GOT3 (cell line): ENCODE data around the gene USP48.
"Not testable (repeated sequence)": the region's sequence is repeated elsewhere in the genome, so short reads cannot be mapped to it uniquely, and the experiment has no call there.

Source experiments
- DNase-seq: peaks from one replicate; lab custom pipeline; 2025; ENCODE audit warnings: mixed read lengths; lab: John Stamatoyannopoulos, UW

USP48 gene

GRCh38 chr1:21634806-21635535 is 148.0 kb downstream of the USP48 start:
- DNase-seq = no peak

- DNase-seq = no peak
Measured at GRCh38 chr1:21633992-21634805, 148.8 kb downstream of the USP48 start.

DNA sequence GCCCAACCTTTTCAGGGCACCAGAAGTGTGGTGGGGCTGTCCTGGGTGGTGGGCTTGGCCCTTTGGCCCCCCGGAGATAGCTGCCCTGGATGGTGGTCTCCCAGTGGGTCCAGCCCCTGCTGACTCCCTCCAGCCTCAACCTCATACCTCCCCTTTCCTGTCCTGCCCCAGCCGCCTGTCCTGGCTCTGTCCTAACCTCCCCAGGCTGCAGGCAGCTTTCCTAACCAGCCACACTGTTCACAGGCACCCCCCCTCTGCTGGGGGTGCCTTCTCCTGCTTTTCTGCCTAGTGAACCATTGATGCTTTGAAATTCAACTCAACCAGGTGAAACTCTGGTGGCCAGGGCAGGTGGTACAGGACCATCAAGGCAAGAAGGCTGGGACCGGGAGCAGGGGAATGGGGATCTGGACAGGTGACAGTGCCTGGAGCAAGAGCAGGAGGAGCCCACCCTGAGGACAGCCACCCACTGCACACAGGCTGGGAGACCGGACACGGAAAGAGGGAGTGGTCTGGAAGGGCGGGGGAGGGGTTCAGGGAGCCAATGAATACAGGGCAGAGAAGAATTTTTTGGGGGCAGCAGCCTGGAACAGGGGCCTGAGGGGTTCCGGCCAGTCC is 149.7 kb downstream of the USP48 start:
- DNase-seq = no peak

DNA sequence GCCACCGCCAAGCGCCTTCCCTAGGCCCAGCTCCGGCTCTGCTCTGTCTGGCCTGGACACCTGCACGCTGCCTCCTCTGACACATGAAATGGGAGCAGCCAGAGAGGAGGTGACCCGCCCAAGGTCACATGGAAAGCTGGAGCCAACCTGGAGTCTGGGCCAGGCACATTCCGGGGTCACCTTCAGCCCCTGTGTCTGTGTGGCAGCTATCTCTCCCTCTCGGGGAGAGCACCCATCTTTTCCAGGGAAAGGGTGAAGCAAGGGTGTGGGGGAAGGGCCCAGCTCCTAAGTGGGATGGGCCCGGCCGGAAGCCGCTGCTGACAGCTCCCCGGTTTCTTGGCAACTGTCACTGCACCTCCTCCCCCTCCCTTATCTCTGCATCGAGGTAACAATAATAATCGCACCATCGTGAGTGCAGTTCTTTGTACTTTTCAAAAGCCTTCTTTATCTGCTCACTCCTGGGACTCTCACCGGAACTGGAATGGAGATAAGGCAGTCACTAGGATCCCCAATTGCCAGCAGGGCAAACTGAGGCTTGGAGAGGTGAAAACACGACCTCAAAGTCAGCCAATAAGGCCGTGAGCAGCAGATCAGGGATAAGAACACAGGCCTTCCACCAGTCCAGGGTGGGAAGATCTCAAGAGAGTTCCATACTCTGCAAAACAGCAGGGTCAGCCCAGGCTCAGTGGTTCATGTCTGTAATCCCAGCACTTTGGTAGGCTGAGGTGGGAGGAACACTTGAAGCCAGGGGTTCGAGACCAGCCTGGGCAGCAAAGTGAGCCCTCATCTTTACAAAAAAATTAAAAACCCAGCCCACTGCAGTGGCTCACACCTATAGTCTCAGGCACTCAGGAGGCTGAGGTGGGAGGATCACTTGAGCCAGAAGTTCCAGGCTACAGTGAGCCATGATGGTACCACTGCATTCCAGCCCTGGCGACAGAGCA is 150.7 kb downstream of the USP48 start:
- no peak for DNase-seq

DNA sequence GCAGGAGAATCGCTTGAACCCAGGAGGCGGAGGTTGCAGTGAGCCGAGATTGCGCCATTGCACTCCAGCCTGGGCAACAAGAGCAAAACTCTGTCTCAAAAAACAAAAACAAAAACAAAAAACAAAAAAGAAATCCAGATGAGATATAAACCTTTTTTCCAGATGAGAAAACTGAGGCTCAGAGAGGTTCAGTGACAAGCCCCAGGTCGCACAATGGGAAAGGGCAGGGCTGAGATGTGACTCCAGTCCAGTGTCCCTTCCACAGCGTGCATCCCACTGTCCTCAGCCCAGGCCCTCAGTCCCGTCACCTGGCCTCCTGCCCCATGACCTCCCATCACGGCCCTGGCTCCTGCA is 151.4 kb downstream of the USP48 start:
- not testable (repeated sequence) for DNase-seq

GRCh38 chr1:21630571-21631343 is 152.2 kb downstream of the USP48 start:
- DNase-seq = no peak

- no peak for DNase-seq
Measured at GRCh38 chr1:21629971-21630370, 153.0 kb downstream of the USP48 start.

GRCh38 chr1:21628798-21629393 is 154.1 kb downstream of the USP48 start:
- DNase-seq = no peak
